Keratinocyte (primary cell): Measurements from ENCODE around the gene PGBD1. TPM values are rescaled to one million over a fixed set of nuclear protein-coding genes. Genes with fewer than 3 reads are reported as not detected.
A peak's percentile ranks its signal among the peaks of the same experiment; 100 is the strongest.

ENCODE experiments used
- DNase-seq: peaks from one replicate; pipeline ENCODE4 v3.0.0-alpha.2; 2011; ENCODE audit warnings: low read depth, missing footprints, low spot score
- FAIRE-seq: peaks from 2 replicates; lab custom pipeline; 2011; peaks lifted over from hg19 to GRCh38; lab: Jason Lieb, UNC
- H2AFZ ChIP-seq: 2 replicates; pipeline ENCODE4 v1.6.0; 2012; ENCODE audit warnings: low read length, control low read depth, inconsistent platforms; ENCODE audit not compliant: control insufficient read depth
- H3K27ac ChIP-seq: 2 replicates; pipeline ENCODE4 v1.5.1; 2011; ENCODE audit warnings: low read length; ENCODE audit not compliant: control insufficient read depth, insufficient read depth
- H3K27me3 ChIP-seq: 3 replicates; pipeline ENCODE4 v1.6.0; 2011; ENCODE audit warnings: low read length; ENCODE audit not compliant: control insufficient read depth, insufficient read depth; ENCODE audit errors: extremely low read depth
- H3K36me3 ChIP-seq, 2 experiments: 2 replicates in 1 of 2; 3 replicates in 1 of 2; pipeline ENCODE4 v1.5.1; 2011; ENCODE audit warnings: low read length in 2 of 2, mild to moderate bottlenecking in 1 of 2; ENCODE audit not compliant: control insufficient read depth in 2 of 2, insufficient read depth in 2 of 2; ENCODE audit errors: extremely low read depth in 1 of 2
- H3K4me1 ChIP-seq: 3 replicates; pipeline ENCODE4 v1.5.1; 2011; ENCODE audit warnings: low read length; ENCODE audit not compliant: control insufficient read depth, insufficient read depth; ENCODE audit errors: extremely low read depth
- H3K4me2 ChIP-seq: 3 replicates; pipeline ENCODE4 v1.6.0; 2011; ENCODE audit warnings: low read depth, low read length; ENCODE audit not compliant: control insufficient read depth, insufficient read depth; ENCODE audit errors: extremely low read depth
- H3K4me3 ChIP-seq, 3 experiments: fragments of 200-600 bp in 1 of 3; sonication (generic) in 1 of 3; 2 replicates in 2 of 3; 3 replicates in 1 of 3; pipeline ENCODE4 v1.5.1; 2011 to 2016; ENCODE audit warnings: low read length in 3 of 3, mild to moderate bottlenecking in 3 of 3, control low read depth in 2 of 3, inconsistent platforms in 1 of 3, low read depth in 1 of 3, mixed read lengths in 1 of 3, mixed run types in 1 of 3, moderate library complexity in 1 of 3; ENCODE audit not compliant: control insufficient read depth in 2 of 3, insufficient read depth in 2 of 3; ENCODE audit errors: extremely low read depth in 1 of 3
- H3K79me2 ChIP-seq: 2 replicates; pipeline ENCODE4 v1.6.0; 2012; ENCODE audit warnings: low read length; ENCODE audit not compliant: control insufficient read depth, insufficient read depth
- H3K9ac ChIP-seq: 3 replicates; pipeline ENCODE4 v1.6.0; 2011; ENCODE audit warnings: low read length; ENCODE audit not compliant: control insufficient read depth, insufficient read depth; ENCODE audit errors: extremely low read depth
- H3K9me1 ChIP-seq: 3 replicates; pipeline ENCODE4 v1.6.0; 2011; ENCODE audit warnings: low read length; ENCODE audit not compliant: control insufficient read depth, insufficient read depth; ENCODE audit errors: extremely low read depth
- H3K9me3 ChIP-seq: 2 replicates; pipeline ENCODE4 v1.5.1; 2012; ENCODE audit warnings: low read depth, low read length; ENCODE audit not compliant: control insufficient read depth
- H4K20me1 ChIP-seq: 3 replicates; pipeline ENCODE4 v1.6.0; 2011; ENCODE audit warnings: low read length; ENCODE audit not compliant: control insufficient read depth, insufficient read depth; ENCODE audit errors: extremely low read depth
- EZH2 ChIP-seq: IDR thresholded peaks from one replicate; pipeline ENCODE4 v1.6.1; 2012; ENCODE audit warnings: inconsistent platforms, mild to moderate bottlenecking, low read length, moderate library complexity
- dilution Hi-C: fragments of 300-500 bp; cut with MboI; formaldehyde crosslinking; loops from one replicate; pipeline ENCODE4 v1.7.0; 2020; ENCODE audit warnings: low sequenced_read_pairs; ENCODE audit not compliant: extremely low pct_ligation_motif_present
- polyA plus RNA-seq, 5 experiments: library from polyadenylated mRNA; depleted of rRNA in 3 of 5; stranded (reverse) in 3 of 5; stranded (forward) in 1 of 5; unstranded in 1 of 5; fragments of >200 nt; gene quantifications; 1 replicate in 1 of 5; 2 replicates in 3 of 5; 3 replicates in 1 of 5; pipeline versions ENCODE4 v1.2.1 to v1.2.3, GENCODE V29; 2011 to 2012; ENCODE audit warnings: missing spikeins in 2 of 5, low read depth in 1 of 5, low replicate concordance in 1 of 5
- TF ChIP-seq, protein P1 (sequence below), 3 experiments: IDR thresholded peaks in 1 of 3; conservative IDR thresholded peaks in 1 of 3; optimal IDR thresholded peaks in 1 of 3; 2 replicates in 2 of 3; 3 replicates in 1 of 3; pipeline versions ENCODE3 to v1.5.1; 2011; ENCODE audit warnings: low read length in 3 of 3, mild to moderate bottlenecking in 3 of 3, moderate library complexity in 2 of 3, control low read depth in 1 of 3, inconsistent platforms in 1 of 3; ENCODE audit not compliant: insufficient read depth in 2 of 3; ENCODE audit errors: extremely low read depth in 1 of 3

The PGBD1 gene
- polyA plus RNA-seq, 1 donor (not counting 4 experiments of a cell fraction or from before 2014, with no cell fraction given) = 3.1 TPM

DNA sequence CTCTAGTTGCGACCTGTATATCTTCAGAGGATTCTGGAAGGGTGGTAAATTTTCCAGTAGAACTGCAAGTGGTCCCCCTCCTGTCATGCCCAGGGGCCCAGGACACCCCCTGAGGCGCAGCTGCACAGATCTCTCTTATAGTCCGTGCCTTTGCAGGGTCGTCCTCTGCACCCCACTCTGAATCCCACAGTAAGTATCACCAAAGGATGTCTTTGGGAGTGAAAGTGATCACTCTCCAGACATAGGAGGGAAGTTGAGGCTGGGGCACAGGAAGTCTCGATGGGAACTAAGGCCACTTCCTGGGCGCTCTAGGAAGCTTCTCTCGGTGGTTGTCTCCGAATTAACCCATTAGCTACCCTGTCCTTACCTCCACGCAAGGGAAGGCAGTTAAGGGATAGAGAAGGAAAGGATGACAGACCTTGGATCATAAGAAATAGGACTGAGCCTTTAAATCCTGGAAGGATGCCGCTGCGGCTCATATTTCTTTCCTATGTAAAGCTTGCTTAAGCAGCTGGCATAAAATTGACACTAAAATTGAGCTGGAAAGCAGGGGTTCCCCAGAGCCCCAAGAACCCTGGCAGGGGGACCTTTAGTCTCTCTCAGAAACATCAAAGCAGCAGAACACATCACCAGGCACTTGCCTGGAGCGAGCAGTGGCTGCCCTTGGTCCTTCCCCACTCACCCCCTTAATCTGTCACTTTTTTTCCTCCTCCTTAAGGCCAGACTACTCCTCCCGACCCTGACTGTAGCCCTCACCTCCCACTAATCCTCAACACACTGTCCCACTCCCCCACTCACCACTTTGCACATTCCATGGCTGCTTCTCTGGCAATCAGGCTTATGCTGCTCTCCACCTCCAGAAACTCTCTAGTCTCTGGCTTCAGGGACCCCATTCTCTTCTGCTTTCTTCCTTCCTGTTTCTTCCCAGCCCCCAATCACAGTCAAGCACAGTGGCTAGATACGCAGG is 29.1 kb upstream of the PGBD1 start, which contains the start of gene ZKSCAN4:
TSS of gene ZKSCAN4 (minus strand) at position 261 of the 967 bp plus-strand sequence. CDS start 289 bp downstream, outside the sequence.
- peak; percentile 80 for FAIRE-seq
- dilution Hi-C loops = no loop called here

DNA sequence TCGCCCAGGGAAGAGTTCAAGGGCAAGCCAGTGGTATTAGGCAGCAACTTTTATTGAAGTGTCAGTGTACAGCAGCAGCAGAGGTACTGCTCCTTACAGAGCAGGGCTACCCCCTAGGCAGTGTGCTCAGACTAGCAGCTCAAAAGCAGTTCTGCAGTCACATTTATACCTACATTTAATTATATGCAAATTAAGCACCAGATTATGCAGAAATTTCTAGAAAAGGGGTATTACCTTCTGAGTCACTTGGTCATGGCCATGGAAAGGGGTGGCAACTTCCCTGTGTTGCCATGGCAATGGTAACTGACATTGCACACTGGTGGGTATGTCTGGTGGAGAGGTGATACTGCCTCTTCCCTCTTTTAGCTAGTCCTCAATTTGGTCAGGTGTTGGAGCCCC is 27.3 kb upstream of the PGBD1 start:
- no peak overlapping the region for H3K4me3 ChIP-seq
- DNase-seq (no peak), FAIRE-seq (no peak)
- no peak overlapping the region for H3K9ac ChIP-seq
- no peak overlapping the region for H3K4me2 ChIP-seq
- no peaks in the 10 kb centered on the region for H3K9me1 ChIP-seq
- TF ChIP-seq EZH2 = no peak
- TF ChIP-seq, protein P1, sequence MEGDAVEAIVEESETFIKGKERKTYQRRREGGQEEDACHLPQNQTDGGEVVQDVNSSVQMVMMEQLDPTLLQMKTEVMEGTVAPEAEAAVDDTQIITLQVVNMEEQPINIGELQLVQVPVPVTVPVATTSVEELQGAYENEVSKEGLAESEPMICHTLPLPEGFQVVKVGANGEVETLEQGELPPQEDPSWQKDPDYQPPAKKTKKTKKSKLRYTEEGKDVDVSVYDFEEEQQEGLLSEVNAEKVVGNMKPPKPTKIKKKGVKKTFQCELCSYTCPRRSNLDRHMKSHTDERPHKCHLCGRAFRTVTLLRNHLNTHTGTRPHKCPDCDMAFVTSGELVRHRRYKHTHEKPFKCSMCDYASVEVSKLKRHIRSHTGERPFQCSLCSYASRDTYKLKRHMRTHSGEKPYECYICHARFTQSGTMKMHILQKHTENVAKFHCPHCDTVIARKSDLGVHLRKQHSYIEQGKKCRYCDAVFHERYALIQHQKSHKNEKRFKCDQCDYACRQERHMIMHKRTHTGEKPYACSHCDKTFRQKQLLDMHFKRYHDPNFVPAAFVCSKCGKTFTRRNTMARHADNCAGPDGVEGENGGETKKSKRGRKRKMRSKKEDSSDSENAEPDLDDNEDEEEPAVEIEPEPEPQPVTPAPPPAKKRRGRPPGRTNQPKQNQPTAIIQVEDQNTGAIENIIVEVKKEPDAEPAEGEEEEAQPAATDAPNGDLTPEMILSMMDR (optimal IDR thresholded peaks at IDR 0.05 in 1 of 3, IDR thresholded peaks at IDR 0.05 in 1 of 3, conservative IDR thresholded peaks at IDR 0.05 in 1 of 3; ENCODE audit: extremely low read depth in 1 of 3, insufficient read depth in 2 of 3, low read length in 3 of 3) = no peak
- no peak overlapping the region for H2AFZ ChIP-seq
- H3K36me3 ChIP-seq = no peaks in the 10 kb centered on the region
- H4K20me1 ChIP-seq = no peaks in the 10 kb centered on the region
- no peaks in the 10 kb centered on the region for H3K9me3 ChIP-seq
- H3K79me2 ChIP-seq = peaks cover 14% of the 10 kb centered on the region
- H3K4me1 ChIP-seq = peaks cover 18% of the 10 kb centered on the region
- H3K27me3 ChIP-seq = peaks cover under 1% of the 10 kb centered on the region
- dilution Hi-C loops = no loop called here
- H3K27ac ChIP-seq = no peak overlapping the region

More for the DNA sequence above, 29.1 kb upstream of the PGBD1 start, which contains the start of gene ZKSCAN4:
- Histone ChIP-seq H3K9me3 (no peaks in the 10 kb centered on the region), H3K27ac (peak within 1 kb of the TSS; percentile 21), H3K9ac (peak within 1 kb of the TSS; percentile 75), H2AFZ (peak within 1 kb of the TSS; percentile 93), H3K4me3 (peak within 1 kb of the TSS; percentile 84 to 92 (median 89)), H4K20me1 (no peaks in the 10 kb centered on the region), H3K4me2 (peak within 1 kb of the TSS; percentile 80), H3K4me1 (peaks cover 14% of the 10 kb centered on the region), H3K9me1 (no peaks in the 10 kb centered on the region), H3K36me3 (peaks cover 0 to 3% of the 10 kb centered on the region in 2 experiments), H3K27me3 (no peaks in the 10 kb centered on the region), H3K79me2 (peaks cover 14% of the 10 kb centered on the region)
- TF ChIP-seq, protein P1 (optimal IDR thresholded peaks at IDR 0.05 in 1 of 3, IDR thresholded peaks at IDR 0.05 in 1 of 3, conservative IDR thresholded peaks at IDR 0.05 in 1 of 3; ENCODE audit: extremely low read depth in 1 of 3, insufficient read depth in 2 of 3, low read length in 3 of 3) = no peak
- TF ChIP-seq EZH2 = no peak
- peak; percentile 44 for DNase-seq
